ENCODE data around the gene MSRB3. TPM values are rescaled to one million over a fixed set of nuclear protein-coding genes. Genes with fewer than 3 reads are reported as not detected.
A peak's percentile ranks its signal among the peaks of the same experiment; 100 is the strongest.

Gene MSRB3
- total RNA-seq, 6 donors from 2014 or later, result 15.7 to 76.3 (median 30.4) TPM

DNA sequence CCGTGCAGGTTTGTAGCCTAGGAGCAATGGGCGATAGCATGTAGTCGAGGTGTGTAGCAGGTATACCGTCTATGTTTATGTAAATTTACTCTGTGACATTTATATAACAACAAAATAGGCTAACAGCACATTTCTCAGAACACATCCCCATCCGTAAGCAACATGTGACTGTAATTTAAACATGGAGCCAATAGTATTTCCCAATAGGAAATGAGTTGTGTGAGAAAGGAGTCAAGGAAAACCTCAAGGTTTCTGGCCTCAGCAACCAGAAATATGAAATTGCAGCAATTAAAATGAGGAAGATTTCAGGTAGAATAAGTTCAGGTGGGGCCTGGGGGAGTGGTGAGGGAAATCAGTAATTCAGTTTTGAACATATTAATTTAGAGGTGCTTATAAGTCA, 136.0 kb downstream of the MSRB3 start:
- Histone ChIP-seq H3K9me3 (peaks cover 0 to 5% (median 0%) of the 10 kb centered on the region in 4 donors), H3K27me3 (no peaks in the 10 kb centered on the region), H3K36me3 (peaks cover 0 to 7% (median 0%) of the 10 kb centered on the region in 4 donors), H3K4me3 (no peak overlapping the region), H3K4me1 (peaks cover 3 to 13% (median 7%) of the 10 kb centered on the region in 4 donors), H3K27ac (no peak overlapping the region)
- 80 to 91% methylated on average over 5 of the region's 5 CpGs for WGBS, 2 donors
- TF ChIP-seq CTCF (IDR thresholded peaks at IDR 0.05) (no peak), EP300 (IDR thresholded peaks at IDR 0.05) (no peak), POLR2A (IDR thresholded peaks at IDR 0.05) (no peak), POLR2AphosphoS5 (IDR thresholded peaks at IDR 0.05) (no peak)
- no peak for DNase-seq
- no peak for ATAC-seq (ENCODE audit: low FRiP score in 2 of 2)

GRCh38 chr12:65415826-65416225, 137.3 kb downstream of the MSRB3 start:
- no peak overlapping the region for H3K4me3 ChIP-seq
- H3K36me3 ChIP-seq, result peaks cover 0 to 7% (median 0%) of the 10 kb centered on the region in 4 donors
- DNase-seq, result no peak
- peaks cover 0 to 10% (median 2%) of the 10 kb centered on the region in 4 donors for H3K9me3 ChIP-seq
- H3K4me1 ChIP-seq, result peaks cover 0 to 3% (median under 1%) of the 10 kb centered on the region in 4 donors
- H3K27ac ChIP-seq, result no peak overlapping the region
- no peaks in the 10 kb centered on the region for H3K27me3 ChIP-seq
- TF ChIP-seq POLR2A (IDR thresholded peaks at IDR 0.05) (no peak), EP300 (IDR thresholded peaks at IDR 0.05) (no peak), CTCF (IDR thresholded peaks at IDR 0.05) (no peak), POLR2AphosphoS5 (IDR thresholded peaks at IDR 0.05) (no peak)
- no peak for ATAC-seq (ENCODE audit: low FRiP score in 2 of 2)

GRCh38 chr12:65419284-65420072, 141.0 kb downstream of the MSRB3 start:
- WGBS, 2 donors, result 96% methylated on average over 9 to 12 of the region's 12 CpGs
- ATAC-seq (ENCODE audit: low FRiP score in 2 of 2) (no peak), DNase-seq (peak in 1 of 2 donors; percentile 36)
- Histone ChIP-seq H3K27ac (no peak overlapping the region), H3K36me3 (peaks cover 0 to 7% (median 0%) of the 10 kb centered on the region in 4 donors), H3K4me1 (no peaks in the 10 kb centered on the region), H3K9me3 (peaks cover 3 to 22% (median 10%) of the 10 kb centered on the region in 4 donors), H3K27me3 (no peaks in the 10 kb centered on the region), H3K4me3 (no peak overlapping the region)
- TF ChIP-seq POLR2A (IDR thresholded peaks at IDR 0.05), result no peak
- no peak for TF ChIP-seq EP300 (IDR thresholded peaks at IDR 0.05)
- no peak for TF ChIP-seq CTCF (IDR thresholded peaks at IDR 0.05)
- TF ChIP-seq POLR2AphosphoS5 (IDR thresholded peaks at IDR 0.05), result no peak

GRCh38 chr12:65420941-65421340, 142.5 kb downstream of the MSRB3 start:
- Histone ChIP-seq H3K4me3 (no peak overlapping the region), H3K27ac (no peak overlapping the region), H3K36me3 (peaks cover 0 to 7% (median 0%) of the 10 kb centered on the region in 4 donors), H3K27me3 (no peaks in the 10 kb centered on the region), H3K9me3 (peaks cover 3 to 26% (median 12%) of the 10 kb centered on the region in 4 donors), H3K4me1 (no peaks in the 10 kb centered on the region)
- ATAC-seq (ENCODE audit: low FRiP score in 2 of 2) (no peak), DNase-seq (no peak)
- TF ChIP-seq POLR2AphosphoS5 (IDR thresholded peaks at IDR 0.05), result no peak
- no peak for TF ChIP-seq POLR2A (IDR thresholded peaks at IDR 0.05)
- TF ChIP-seq EP300 (IDR thresholded peaks at IDR 0.05), result no peak
- TF ChIP-seq CTCF (IDR thresholded peaks at IDR 0.05), result no peak

DNA sequence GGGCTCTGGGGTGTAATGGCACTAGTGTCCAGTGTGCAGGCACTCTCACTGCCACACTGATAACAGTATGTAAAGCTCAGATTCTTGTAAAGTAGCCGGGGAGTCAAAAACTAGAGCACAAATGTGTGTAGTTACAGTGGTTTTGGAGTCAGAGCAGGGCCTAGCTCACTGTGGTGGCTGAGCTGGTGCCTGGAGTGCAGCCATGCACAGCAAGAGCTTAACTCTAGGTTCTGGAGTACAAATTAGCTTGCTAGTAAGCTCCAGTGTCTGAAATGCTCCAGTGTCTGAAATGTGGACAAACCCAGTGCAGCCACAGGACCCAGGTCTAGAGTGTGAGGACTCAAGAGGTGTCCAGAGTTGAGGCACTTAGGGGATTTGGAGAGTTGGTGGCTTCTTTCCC, 149.2 kb downstream of the MSRB3 start:
- WGBS, 2 donors, result 93 to 100% methylated on average over 1 of the region's 1 CpG
- TF ChIP-seq POLR2A (IDR thresholded peaks at IDR 0.05), result no peak
- TF ChIP-seq EP300 (IDR thresholded peaks at IDR 0.05), result no peak
- TF ChIP-seq CTCF (IDR thresholded peaks at IDR 0.05), result no peak
- no peak for TF ChIP-seq POLR2AphosphoS5 (IDR thresholded peaks at IDR 0.05)
- no peaks in the 10 kb centered on the region for H3K27me3 ChIP-seq
- no peak overlapping the region for H3K27ac ChIP-seq
- H3K4me3 ChIP-seq, result no peak overlapping the region
- peaks cover 0 to 11% (median 3%) of the 10 kb centered on the region in 4 donors for H3K9me3 ChIP-seq
- H3K36me3 ChIP-seq, result no peaks in the 10 kb centered on the region
- no peaks in the 10 kb centered on the region for H3K4me1 ChIP-seq
- no peak for ATAC-seq (ENCODE audit: low FRiP score in 2 of 2)
- no peak for DNase-seq
